ENCODE results near the gene C19orf73.
A peak's percentile ranks its signal among the peaks of the same experiment; 100 is the strongest.
"Not testable (repeated sequence)": the region's sequence is repeated elsewhere in the genome, so short reads cannot be mapped to it uniquely, and the experiment has no call there.

C19orf73 gene

DNA sequence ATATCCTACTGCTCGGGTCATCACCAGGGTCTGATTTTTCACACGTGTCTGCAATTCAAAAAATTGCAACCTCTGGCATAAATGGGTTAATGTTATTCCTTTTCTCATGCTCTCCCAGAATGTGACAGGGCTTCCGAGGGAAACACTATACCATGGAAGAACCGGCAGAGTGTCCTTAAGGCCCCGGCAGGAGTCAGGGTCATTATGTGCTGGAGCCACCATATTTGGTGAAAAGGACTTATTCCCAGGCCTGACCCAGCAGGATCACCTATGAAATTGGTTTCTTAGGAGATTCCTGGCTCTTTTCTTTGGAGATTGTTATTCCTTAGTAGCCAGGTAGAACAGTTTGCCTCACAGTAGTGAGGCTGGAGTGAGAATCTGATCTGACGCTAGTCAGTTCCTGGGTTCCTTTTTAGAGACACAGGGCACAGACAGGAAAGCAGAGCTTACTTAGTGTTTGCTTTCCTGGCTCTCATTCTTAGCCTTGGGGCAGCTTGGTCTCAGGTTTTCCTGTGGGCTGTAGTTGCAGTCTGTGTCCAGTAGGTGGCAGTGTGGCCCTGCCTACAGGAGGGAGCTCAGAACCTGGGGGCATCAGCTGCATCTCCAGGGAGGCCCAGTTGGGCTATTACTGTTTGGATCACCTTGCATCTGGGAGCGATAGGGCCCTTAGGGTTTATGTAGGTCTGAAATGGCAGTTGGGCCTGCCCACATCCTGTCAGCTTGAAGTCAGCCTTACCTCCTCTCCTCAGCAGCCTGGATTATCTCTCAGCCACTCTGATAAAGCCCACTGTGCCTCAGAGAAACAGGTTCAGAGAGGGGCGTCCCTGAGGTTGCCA lies 21.3 kb downstream of the C19orf73 start:
- in situ Hi-C loops (cut with HindIII; ENCODE audit: low pct_unique_long_range_greater_than_20kb, low sequenced_read_pairs): no loop called here
- DNase-seq (ENCODE audit: low read depth in 1 of 2, low spot score in 1 of 2): peak; percentile 66 to 93
- TF ChIP-seq JUND (IDR thresholded peaks at IDR 0.05; ENCODE audit: low read depth): no peak

DNA sequence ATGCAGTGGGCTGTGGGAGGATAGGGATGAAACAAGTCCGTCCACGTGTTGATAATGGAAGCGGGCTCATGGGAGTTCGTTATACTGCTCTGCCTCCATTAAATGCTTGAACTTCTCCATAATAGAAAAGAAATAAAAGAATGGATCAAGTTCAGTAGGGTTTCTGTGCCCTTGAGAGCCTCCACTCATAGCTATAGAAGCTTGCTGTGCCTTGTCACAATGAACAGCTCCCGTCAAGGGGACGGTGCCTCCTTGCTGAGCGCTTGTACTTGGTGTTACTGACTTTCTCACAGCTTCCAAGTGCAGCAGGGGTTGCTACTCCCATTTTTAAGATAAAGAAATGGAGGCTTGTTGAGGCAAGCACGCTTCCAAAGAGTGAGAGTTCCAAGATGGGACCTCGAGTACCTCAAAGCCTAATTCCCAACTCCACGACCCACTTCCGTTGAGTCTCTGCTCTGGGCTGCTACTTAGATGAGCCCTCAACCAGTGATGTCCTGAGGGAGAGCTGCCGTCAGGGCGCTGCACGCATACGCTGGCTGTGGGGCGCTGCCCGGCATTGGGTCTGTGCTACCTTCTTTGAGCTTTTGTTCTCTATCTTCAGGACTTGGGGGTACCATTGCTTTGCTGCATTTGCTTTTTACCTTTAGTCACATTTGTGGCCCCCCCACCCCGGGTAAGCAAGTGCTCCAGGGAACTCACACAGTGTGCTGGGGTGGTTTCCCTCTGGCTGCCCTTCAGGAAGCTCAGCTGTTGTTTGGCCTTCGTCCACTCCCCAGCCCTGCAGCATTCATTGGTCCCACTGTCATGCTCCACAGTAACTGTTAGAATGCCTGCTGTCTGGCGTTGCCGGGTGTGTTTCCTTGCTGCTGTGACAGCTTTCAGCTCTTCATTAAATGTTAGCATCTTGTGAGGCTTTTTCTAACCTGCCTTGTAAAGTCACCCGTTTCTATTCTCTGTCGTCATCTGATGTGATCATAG lies 24.1 kb downstream of the C19orf73 start:
- DNase-seq (ENCODE audit: low read depth in 1 of 2, low spot score in 1 of 2): no peak
- no peak for TF ChIP-seq JUND (IDR thresholded peaks at IDR 0.05; ENCODE audit: low read depth)
- in situ Hi-C loops (cut with HindIII; ENCODE audit: low pct_unique_long_range_greater_than_20kb, low sequenced_read_pairs): no loop called here

DNA sequence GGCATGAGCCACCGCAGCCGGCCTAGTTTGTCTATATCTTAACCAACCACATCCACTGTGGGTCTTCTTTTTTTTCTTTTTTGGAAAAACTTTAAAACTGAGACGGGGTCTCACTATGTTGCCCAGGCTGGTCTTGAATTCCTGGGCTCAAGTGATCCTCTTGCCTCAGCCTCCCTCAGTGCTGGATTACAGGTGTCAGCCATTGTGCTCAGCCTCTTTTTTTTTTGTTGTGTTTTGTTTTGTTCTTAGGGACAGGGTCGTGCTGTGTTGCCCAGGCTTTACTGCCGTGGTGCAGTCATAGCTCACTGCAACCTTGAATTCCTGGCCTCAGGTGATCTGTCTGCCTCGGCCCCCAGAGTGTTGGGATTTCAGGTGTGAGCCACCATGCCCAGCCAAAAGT lies 26.3 kb downstream of the C19orf73 start:
- in situ Hi-C loops (cut with HindIII; ENCODE audit: low pct_unique_long_range_greater_than_20kb, low sequenced_read_pairs): no loop called here
- no peak for DNase-seq (ENCODE audit: low read depth in 1 of 2, low spot score in 1 of 2)
- no peak for TF ChIP-seq JUND (IDR thresholded peaks at IDR 0.05; ENCODE audit: low read depth)

DNA sequence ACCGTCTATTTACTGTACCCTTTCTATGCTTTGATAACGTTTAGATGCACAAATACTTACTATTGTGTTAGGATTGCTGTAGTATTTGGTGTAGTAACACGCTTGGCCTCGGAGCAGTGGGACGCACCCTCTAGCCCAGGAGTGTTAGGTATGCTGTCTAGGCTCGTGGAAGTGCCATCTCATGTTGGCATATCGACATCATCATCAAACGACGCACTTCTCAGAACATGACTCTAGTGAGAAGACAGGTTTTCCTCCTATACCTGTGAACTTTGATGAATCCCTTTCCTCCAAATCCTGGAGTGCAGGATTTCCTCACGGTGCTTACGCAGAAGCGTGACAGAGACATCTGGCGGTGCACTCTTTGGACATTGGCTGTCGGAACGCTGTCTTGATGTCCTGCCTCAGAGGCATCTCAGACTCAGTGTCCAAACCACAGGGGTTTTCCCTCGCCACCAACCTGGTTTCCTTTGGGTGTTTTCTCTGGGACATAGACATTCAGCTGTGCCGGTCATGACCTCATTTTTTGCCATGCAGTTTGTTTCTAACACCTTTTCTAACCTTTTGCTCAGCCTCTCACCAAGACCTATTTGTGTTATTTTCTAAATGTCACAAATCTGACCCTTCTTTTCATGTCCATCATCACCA lies 27.4 kb downstream of the C19orf73 start:
- DNase-seq (ENCODE audit: low read depth in 1 of 2, low spot score in 1 of 2): no peak
- TF ChIP-seq JUND (IDR thresholded peaks at IDR 0.05; ENCODE audit: low read depth): no peak
- in situ Hi-C loops (cut with HindIII; ENCODE audit: low pct_unique_long_range_greater_than_20kb, low sequenced_read_pairs): no loop called here

DNA sequence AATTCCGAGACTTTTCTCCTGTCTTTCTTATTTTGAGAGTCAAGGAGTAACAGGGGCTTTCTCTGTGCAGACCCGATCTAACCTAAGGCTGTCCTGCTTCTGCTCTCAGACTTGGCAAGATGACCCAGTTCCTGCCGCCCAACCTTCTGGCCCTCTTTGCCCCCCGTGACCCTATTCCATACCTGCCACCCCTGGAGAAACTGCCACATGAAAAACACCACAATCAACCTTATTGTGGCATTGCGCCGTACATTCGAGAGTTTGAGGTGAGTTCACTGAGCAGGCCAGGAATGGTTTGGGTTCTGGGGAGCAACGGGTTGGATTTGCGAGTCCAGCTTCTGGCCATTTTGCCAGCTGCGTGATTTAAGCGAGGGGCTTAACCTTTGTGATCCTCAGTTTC lies 32.6 kb downstream of the C19orf73 start:
- DNase-seq (ENCODE audit: low read depth in 1 of 2, low spot score in 1 of 2): no peak
- TF ChIP-seq JUND (IDR thresholded peaks at IDR 0.05; ENCODE audit: low read depth): no peak
- in situ Hi-C loops (cut with HindIII; ENCODE audit: low pct_unique_long_range_greater_than_20kb, low sequenced_read_pairs): no loop called here

- in situ Hi-C loops (cut with HindIII; ENCODE audit: low pct_unique_long_range_greater_than_20kb, low sequenced_read_pairs): no loop called here
- no peak for TF ChIP-seq JUND (IDR thresholded peaks at IDR 0.05; ENCODE audit: low read depth)
- no peak for DNase-seq (ENCODE audit: low read depth in 1 of 2, low spot score in 1 of 2)
Observed at GRCh38 chr19:49085868-49086232, 33.1 kb downstream of the C19orf73 start.

- no peak for TF ChIP-seq JUND (IDR thresholded peaks at IDR 0.05; ENCODE audit: low read depth)
- in situ Hi-C loops (cut with HindIII; ENCODE audit: low pct_unique_long_range_greater_than_20kb, low sequenced_read_pairs): no loop called here
- peak; percentile 97 to 99 for DNase-seq (ENCODE audit: low read depth in 1 of 2, low spot score in 1 of 2)
Observed at GRCh38 chr19:49085020-49085867, 33.7 kb downstream of the C19orf73 start, which contains the start of gene SNRNP70. SNRNP70 (plus strand) TSS chr19:49085451; CDS start chr19:49086415, 964 bp downstream.

GRCh38 chr19:49084206-49085019 lies 34.5 kb downstream of the C19orf73 start:
- in situ Hi-C loops (cut with HindIII; ENCODE audit: low pct_unique_long_range_greater_than_20kb, low sequenced_read_pairs): no loop called here
- no peak for DNase-seq (ENCODE audit: low read depth in 1 of 2, low spot score in 1 of 2)
- TF ChIP-seq JUND (IDR thresholded peaks at IDR 0.05; ENCODE audit: low read depth): no peak

DNA sequence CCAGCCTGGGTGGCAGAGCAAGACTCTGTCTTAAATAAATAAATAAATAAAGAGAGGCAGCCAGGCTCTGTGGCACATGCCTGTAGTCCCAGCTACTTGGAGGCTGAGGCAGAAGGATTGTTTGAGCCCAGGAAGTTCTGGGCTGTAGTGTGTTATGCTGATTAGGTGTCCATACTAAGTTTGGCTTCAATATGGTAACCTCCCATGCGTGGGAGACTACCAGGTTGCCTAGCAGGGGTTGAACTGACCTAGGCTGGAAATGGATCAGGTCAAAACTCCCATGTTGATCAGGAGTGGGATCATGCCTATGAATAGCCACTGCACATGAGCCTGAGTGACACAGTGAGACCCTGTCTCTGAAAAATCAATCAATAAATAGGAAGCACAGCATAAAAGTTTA lies 37.7 kb downstream of the C19orf73 start:
- no peak for TF ChIP-seq JUND (IDR thresholded peaks at IDR 0.05; ENCODE audit: low read depth)
- DNase-seq (ENCODE audit: low read depth in 1 of 2, low spot score in 1 of 2): no peak
- in situ Hi-C loops (cut with HindIII; ENCODE audit: low pct_unique_long_range_greater_than_20kb, low sequenced_read_pairs): no loop called here

GRCh38 chr19:49080392-49080791 lies 38.6 kb downstream of the C19orf73 start:
- no peak for TF ChIP-seq JUND (IDR thresholded peaks at IDR 0.05; ENCODE audit: low read depth)
- in situ Hi-C loops (cut with HindIII; ENCODE audit: low pct_unique_long_range_greater_than_20kb, low sequenced_read_pairs): no loop called here
- no peak for DNase-seq (ENCODE audit: low read depth in 1 of 2, low spot score in 1 of 2)

DNA sequence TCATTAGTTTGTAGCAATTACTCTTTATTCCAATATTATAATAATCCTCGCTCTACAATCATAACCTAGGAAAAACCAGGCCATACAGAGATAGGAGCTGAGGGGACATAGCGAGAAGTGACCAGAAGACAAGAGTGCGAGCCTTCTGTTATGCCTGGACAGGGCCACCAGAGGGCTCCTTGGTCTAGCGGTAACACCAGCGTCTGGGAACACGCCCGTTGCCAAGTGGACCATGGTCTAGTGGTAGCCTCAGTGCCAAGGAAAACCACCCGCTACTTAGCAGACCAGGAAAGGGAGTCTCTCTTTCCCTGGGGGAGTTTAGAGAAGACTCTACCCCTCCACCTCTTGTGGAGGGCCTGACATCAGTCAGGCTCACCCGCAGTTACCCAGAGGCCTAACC lies 44.1 kb downstream of the C19orf73 start:
- peak in 1 of 2 experiments; percentile 64 for DNase-seq (ENCODE audit: low read depth in 1 of 2, low spot score in 1 of 2)
- in situ Hi-C loops (cut with HindIII; ENCODE audit: low pct_unique_long_range_greater_than_20kb, low sequenced_read_pairs): not testable (repeated sequence)

All from T47D (cell line).